HEK293 (cell line): ENCODE measurements around the gene SPTLC1.

ENCODE experiments used
- CTCF ChIA-PET: fragments of 350-600 bp; formaldehyde crosslinking; extraction: SDS; loops from one replicate; lab custom pipeline; 2021; ENCODE audit warnings: antibody characterized with exemption; lab: Yijun Ruan, JAX
- POLR2A ChIA-PET: fragments of 300-600 bp; formaldehyde crosslinking; extraction: SDS; loops from one replicate; lab custom pipeline; 2020; ENCODE audit warnings: antibody characterized with exemption, inconsistent platforms; lab: Yijun Ruan, JAX
- H3K27ac ChIP-seq: fragments of 200-500 bp; sonication (Bioruptor generic); 2 replicates; pipeline ENCODE4 v1.5.1; 2014; ENCODE audit warnings: low read depth, low read length, control low read depth, inconsistent platforms; ENCODE audit errors: extremely low read depth
- H3K36me3 ChIP-seq, 2 experiments: fragments of 200-500 bp in 1 of 2; sonication (Bioruptor generic) in 1 of 2; 1 replicate in 1 of 2; 2 replicates in 1 of 2; pipeline ENCODE4 v1.5.1; 2014 to 2017; ENCODE audit warnings: inconsistent platforms in 2 of 2, low read length in 2 of 2; ENCODE audit not compliant: control insufficient read depth in 2 of 2, insufficient read depth in 1 of 2
- H3K4me1 ChIP-seq: fragments of 200-500 bp; sonication (Bioruptor generic); 2 replicates; pipeline ENCODE4 v1.5.1; 2014; ENCODE audit warnings: mild to moderate bottlenecking, low read length, inconsistent platforms; ENCODE audit not compliant: control insufficient read depth, insufficient read depth
- H3K4me3 ChIP-seq: 2 replicates; pipeline ENCODE4 v1.5.1; 2011; ENCODE audit warnings: low read depth, mild to moderate bottlenecking, control low read depth, low read length, moderate library complexity
- H3K9me3 ChIP-seq: fragments of 200-500 bp; sonication (Bioruptor generic); 2 replicates; pipeline ENCODE4 v1.5.1; 2014; ENCODE audit warnings: low read depth, low read length, inconsistent platforms; ENCODE audit not compliant: control insufficient read depth, insufficient read depth
- BCL11B ChIP-seq: fragments of 450-650 bp; formaldehyde crosslinking; IDR thresholded peaks from 2 replicates; pipeline ENCODE4 v1.5.1; 2016; ENCODE audit warnings: low read depth, missing biosample characterization, missing genetic modification characterization
- CTCF ChIP-seq: fragments of 450-650 bp; formaldehyde crosslinking; IDR thresholded peaks from 2 replicates; pipeline ENCODE4 v1.5.1; 2016; ENCODE audit warnings: missing biosample characterization, missing genetic modification characterization
- EGR2 ChIP-seq: fragments of 450-650 bp; formaldehyde crosslinking; IDR thresholded peaks from 2 replicates; pipeline ENCODE4 v1.5.1; 2016; ENCODE audit warnings: low read depth, missing biosample characterization, missing genetic modification characterization
- FEZF1 ChIP-seq: fragments of 450-650 bp; formaldehyde crosslinking; IDR thresholded peaks from 2 replicates; pipeline ENCODE4 v1.5.1; 2016; ENCODE audit warnings: missing biosample characterization, missing genetic modification characterization
- INSM2 ChIP-seq: fragments of 450-650 bp; formaldehyde crosslinking; IDR thresholded peaks from 2 replicates; pipeline ENCODE4 v1.5.1; 2016; ENCODE audit warnings: missing biosample characterization, missing genetic modification characterization
- KLF9 ChIP-seq: fragments of 450-650 bp; formaldehyde crosslinking; IDR thresholded peaks from 2 replicates; pipeline ENCODE4 v1.5.1; 2016; ENCODE audit warnings: missing biosample characterization, missing genetic modification characterization, low read depth
- MEIS1 ChIP-seq: sonication (generic); formaldehyde crosslinking; IDR thresholded peaks from 2 replicates; pipeline ENCODE4 v1.8.1; 2022; ENCODE audit warnings: missing genetic modification reagents, mild to moderate bottlenecking, borderline replicate concordance
- PRDM6 ChIP-seq: fragments of 450-650 bp; formaldehyde crosslinking; IDR thresholded peaks from 2 replicates; pipeline ENCODE4 v1.5.1; 2017; ENCODE audit warnings: missing biosample characterization, missing genetic modification characterization
- SETDB1 ChIP-seq: IDR thresholded peaks from one replicate; pipeline ENCODE4 v1.6.1; 2017; ENCODE audit warnings: mild to moderate bottlenecking, low read length, moderate library complexity, mixed read lengths; ENCODE audit not compliant: insufficient read length
- TCF7L2 ChIP-seq: IDR thresholded peaks from 2 replicates; pipeline ENCODE4 v1.6.1; 2011; ENCODE audit warnings: low read depth, mild to moderate bottlenecking, inconsistent platforms, low read length, moderate library complexity, borderline replicate concordance
- TRIM28 ChIP-seq: IDR thresholded peaks from 2 replicates; pipeline ENCODE4 v1.6.1; 2011; ENCODE audit warnings: low read length, control low read depth, borderline replicate concordance
- ZFHX2 ChIP-seq: fragments of 450-650 bp; formaldehyde crosslinking; conservative IDR thresholded peaks from 2 replicates; pipeline ENCODE4 v1.5.1; 2016; ENCODE audit warnings: missing biosample characterization, missing genetic modification characterization
- ZFP69B ChIP-seq: fragments of 450-650 bp; formaldehyde crosslinking; IDR thresholded peaks from 2 replicates; pipeline ENCODE4 v1.5.1; 2016; ENCODE audit warnings: missing biosample characterization, missing genetic modification characterization
- ZNF157 ChIP-seq: fragments of 450-650 bp; formaldehyde crosslinking; IDR thresholded peaks from 2 replicates; pipeline ENCODE4 v1.5.1; 2016; ENCODE audit warnings: missing biosample characterization, missing genetic modification characterization
- ZNF174 ChIP-seq: fragments of 450-650 bp; formaldehyde crosslinking; IDR thresholded peaks from 2 replicates; pipeline ENCODE4 v1.5.0; 2017; ENCODE audit warnings: missing biosample characterization, mild to moderate bottlenecking, missing genetic modification characterization
- ZNF202 ChIP-seq: fragments of 450-650 bp; formaldehyde crosslinking; IDR thresholded peaks from 2 replicates; pipeline ENCODE4 v1.5.1; 2016; ENCODE audit warnings: missing biosample characterization, missing genetic modification characterization, borderline replicate concordance
- ZNF211 ChIP-seq: fragments of 450-650 bp; formaldehyde crosslinking; IDR thresholded peaks from 2 replicates; pipeline ENCODE4 v1.5.1; 2016; ENCODE audit warnings: low read depth, missing biosample characterization, missing genetic modification characterization
- ZNF248 ChIP-seq: fragments of 450-650 bp; formaldehyde crosslinking; IDR thresholded peaks from 2 replicates; pipeline ENCODE4 v1.5.1; 2017; ENCODE audit warnings: missing biosample characterization, missing genetic modification characterization
- ZNF280C ChIP-seq: fragments of 450-650 bp; formaldehyde crosslinking; IDR thresholded peaks from 2 replicates; pipeline ENCODE4 v1.5.1; 2016; ENCODE audit warnings: missing biosample characterization, missing genetic modification characterization
- ZNF37A ChIP-seq: fragments of 450-650 bp; IDR thresholded peaks from 2 replicates; pipeline ENCODE4 v1.5.1; 2018; ENCODE audit warnings: missing biosample characterization, missing genetic modification characterization
- ZNF423 ChIP-seq: fragments of 450-650 bp; formaldehyde crosslinking; IDR thresholded peaks from 2 replicates; pipeline ENCODE4 v1.5.1; 2016; ENCODE audit warnings: missing biosample characterization, missing genetic modification characterization
- ZNF449 ChIP-seq: fragments of 450-650 bp; formaldehyde crosslinking; IDR thresholded peaks from 2 replicates; pipeline ENCODE4 v1.5.1; 2017; ENCODE audit warnings: missing biosample characterization, mild to moderate bottlenecking, missing genetic modification characterization, moderate library complexity
- ZNF518A ChIP-seq: fragments of 450-650 bp; formaldehyde crosslinking; conservative IDR thresholded peaks from 2 replicates; pipeline ENCODE4 v1.5.1; 2016; ENCODE audit warnings: low read depth, missing biosample characterization, missing genetic modification characterization
- ZNF776 ChIP-seq: fragments of 450-650 bp; formaldehyde crosslinking; IDR thresholded peaks from 2 replicates; pipeline ENCODE4 v1.5.0; 2017; ENCODE audit warnings: missing biosample characterization, missing genetic modification characterization, borderline replicate concordance
- ZXDB ChIP-seq: fragments of 450-650 bp; formaldehyde crosslinking; IDR thresholded peaks from 2 replicates; pipeline ENCODE4 v1.5.1; 2016; ENCODE audit warnings: missing biosample characterization, missing genetic modification characterization

Gene SPTLC1

GRCh38 chr9:91994422-91994821 is 120.8 kb downstream of the SPTLC1 start:
- POLR2A ChIA-PET = interaction anchor here (1.1 to 1.4 kb wide), 2 partner anchors 8 to 12 kb away, joined by 3 to 4 read pairs; no protein-coding TSS in a partner anchor
- H3K9me3 ChIP-seq = no peaks in the 10 kb centered on the region
- no peak overlapping the region for H3K27ac ChIP-seq
- H3K36me3 ChIP-seq = no peaks in the 10 kb centered on the region
- 0 out of 2 replicates have a peak, but pooled peaks cover 4% of the 10 kb centered on the region for H3K4me1 ChIP-seq
- no peak overlapping the region for H3K4me3 ChIP-seq
- CTCF ChIA-PET = interaction anchor here (0.6 to 1.0 kb wide), 3 partner anchors 8 to 222 kb away, joined by 3 to 4 read pairs (median 3); no protein-coding TSS in a partner anchor
- no peak for TF ChIP-seq ZNF423 (tag by site-specific recombination)
- TF ChIP-seq INSM2 (tag by site-specific recombination) = no peak
- no peak for TF ChIP-seq BCL11B (tag by site-specific recombination)
- TF ChIP-seq TRIM28 = peak; percentile 69; the same call in 1 of the 2 replicates
- no peak for TF ChIP-seq ZNF37A
- TF ChIP-seq ZNF248 (tag by site-specific recombination) = no peak
- peak; percentile 75 for TF ChIP-seq EGR2 (tag by site-specific recombination)
- TF ChIP-seq TCF7L2 = peak; percentile 90
- no peak for TF ChIP-seq KLF9
- TF ChIP-seq ZNF776 (tag by site-specific recombination) = no peak
- TF ChIP-seq SETDB1 = no peak
- no peak for TF ChIP-seq MEIS1 (CRISPR knock-in tag)
- no peak for TF ChIP-seq ZFP69B (tag by site-specific recombination)
- TF ChIP-seq PRDM6 (tag by site-specific recombination) = peak; percentile 72
- TF ChIP-seq ZNF518A (tag by site-specific recombination) = no peak
- TF ChIP-seq CTCF (tag by site-specific recombination) = no peak
- TF ChIP-seq ZNF174 (tag by site-specific recombination) = no peak
- no peak for TF ChIP-seq ZNF449 (tag by site-specific recombination)
- TF ChIP-seq ZXDB (tag by site-specific recombination) = peak; percentile 56
- TF ChIP-seq ZFHX2 = peak; percentile 71
- TF ChIP-seq FEZF1 (tag by site-specific recombination) = peak; percentile 64
- no peak for TF ChIP-seq ZNF211 (tag by site-specific recombination)
- no peak for TF ChIP-seq ZNF280C (tag by site-specific recombination)
- no peak for TF ChIP-seq ZNF202 (tag by site-specific recombination)
- no peak for TF ChIP-seq ZNF157 (tag by site-specific recombination)
